Stimulated activated CD8-positive, alpha-beta memory T cell treated with anti-CD3 and anti-CD28 coated beads, Interleukin-12 subunit alpha, Interleukin-12 subunit beta, amount 100 ng/mL, for 4 hours (primary cell): ENCODE measurements around the gene CCL22.
"Not testable (repeated sequence)": the region's sequence is repeated elsewhere in the genome, so short reads cannot be mapped to it uniquely, and the experiment has no call there.

Experiments
- DNase-seq: peaks from one replicate; pipeline ENCODE4 v3.0.0-alpha.2; 2020; ENCODE audit warnings: low read depth

Gene CCL22

DNA sequence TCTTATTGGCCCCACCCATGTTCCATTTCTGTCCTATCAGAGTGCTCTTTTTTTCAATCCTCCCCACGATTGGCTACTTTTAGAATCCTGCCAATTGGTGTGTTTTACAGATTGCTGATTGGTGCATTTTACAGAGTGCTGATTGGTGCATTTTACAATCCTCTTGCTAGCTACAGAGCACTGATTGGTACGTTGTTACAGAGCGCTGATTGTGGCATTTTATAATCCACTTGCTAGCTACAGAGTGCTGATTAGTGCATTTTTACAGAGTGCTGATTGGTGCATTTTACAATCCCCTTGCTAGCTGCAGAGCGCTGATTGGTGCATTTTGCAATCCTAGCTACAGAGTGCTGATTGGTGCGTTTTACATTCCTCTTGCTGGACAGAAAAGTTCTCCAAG lies 36.4 kb downstream of the CCL22 start:
- no peak for DNase-seq

DNA sequence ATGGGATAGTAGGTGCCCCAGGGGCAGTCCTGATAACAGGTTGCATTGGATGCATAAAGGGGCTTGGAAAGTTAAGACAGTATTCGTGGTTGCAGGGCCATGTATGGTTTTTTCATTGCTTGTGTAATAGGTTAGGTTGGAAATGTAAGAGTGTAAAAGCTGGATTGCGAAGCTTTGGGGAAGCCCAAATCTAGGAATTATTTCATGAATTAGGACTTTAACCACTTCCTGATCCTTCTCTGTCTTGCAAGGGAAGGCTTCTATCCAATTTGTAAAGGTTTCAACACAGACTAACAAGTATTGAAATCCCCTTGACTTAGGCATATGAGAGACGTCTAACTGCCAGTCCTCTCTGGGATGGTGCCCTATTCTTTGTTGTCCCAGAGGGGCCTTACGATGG lies 38.2 kb downstream of the CCL22 start:
- no peak for DNase-seq

DNA sequence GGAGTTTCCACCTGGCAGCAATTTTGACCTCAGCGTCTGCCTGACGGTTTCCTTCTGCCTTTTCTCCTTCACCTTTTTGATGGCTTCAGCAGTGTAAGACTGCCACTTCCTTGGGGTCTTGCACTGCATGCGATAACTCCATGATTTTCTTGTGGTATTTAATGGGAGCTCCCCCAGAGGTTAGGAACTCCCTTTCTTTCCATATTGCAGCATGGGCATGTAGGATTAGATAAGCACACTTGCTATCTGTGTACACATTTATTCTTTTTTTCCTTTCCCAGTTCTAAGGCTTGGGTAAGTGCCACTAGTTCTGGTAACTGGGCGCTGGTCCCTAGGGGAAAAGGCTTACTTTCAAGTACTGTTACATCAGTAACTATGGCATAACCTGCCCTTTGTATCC lies 38.9 kb downstream of the CCL22 start:
- DNase-seq, result not testable (repeated sequence)

DNA sequence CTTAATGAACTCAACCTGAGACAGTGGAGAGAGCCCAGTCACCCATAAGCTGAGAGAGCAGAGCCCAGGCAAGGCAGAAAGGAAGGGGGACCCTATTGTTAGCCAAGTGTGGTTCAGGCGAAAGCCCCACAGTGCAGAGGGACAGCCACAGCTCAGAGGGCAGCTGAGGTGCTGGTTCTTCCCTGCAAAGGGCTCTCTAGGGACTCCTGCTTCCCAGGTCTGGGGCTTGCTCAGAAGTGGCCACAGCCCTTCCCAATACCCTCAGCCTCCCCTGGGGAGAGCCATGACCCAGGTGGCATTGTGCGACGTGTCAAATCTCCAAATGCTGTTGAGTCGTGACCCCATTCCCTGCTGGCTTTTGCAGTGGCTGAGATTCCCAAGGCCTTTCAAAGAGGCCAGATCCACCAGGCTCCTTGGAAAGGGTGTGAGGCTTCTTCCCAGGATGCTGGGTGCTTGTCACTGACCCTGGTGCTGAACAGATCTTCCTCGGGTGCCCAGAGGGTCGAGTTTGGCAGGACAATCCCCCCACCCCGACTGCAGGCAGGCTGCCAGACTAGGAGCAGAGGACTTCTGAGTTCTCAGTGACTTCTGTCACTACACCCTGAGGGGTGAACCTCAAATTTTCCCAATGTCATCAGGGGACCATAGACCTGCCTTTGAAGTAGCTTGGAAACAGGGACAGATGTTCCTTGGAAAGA lies 43.5 kb downstream of the CCL22 start:
- no peak for DNase-seq

DNA sequence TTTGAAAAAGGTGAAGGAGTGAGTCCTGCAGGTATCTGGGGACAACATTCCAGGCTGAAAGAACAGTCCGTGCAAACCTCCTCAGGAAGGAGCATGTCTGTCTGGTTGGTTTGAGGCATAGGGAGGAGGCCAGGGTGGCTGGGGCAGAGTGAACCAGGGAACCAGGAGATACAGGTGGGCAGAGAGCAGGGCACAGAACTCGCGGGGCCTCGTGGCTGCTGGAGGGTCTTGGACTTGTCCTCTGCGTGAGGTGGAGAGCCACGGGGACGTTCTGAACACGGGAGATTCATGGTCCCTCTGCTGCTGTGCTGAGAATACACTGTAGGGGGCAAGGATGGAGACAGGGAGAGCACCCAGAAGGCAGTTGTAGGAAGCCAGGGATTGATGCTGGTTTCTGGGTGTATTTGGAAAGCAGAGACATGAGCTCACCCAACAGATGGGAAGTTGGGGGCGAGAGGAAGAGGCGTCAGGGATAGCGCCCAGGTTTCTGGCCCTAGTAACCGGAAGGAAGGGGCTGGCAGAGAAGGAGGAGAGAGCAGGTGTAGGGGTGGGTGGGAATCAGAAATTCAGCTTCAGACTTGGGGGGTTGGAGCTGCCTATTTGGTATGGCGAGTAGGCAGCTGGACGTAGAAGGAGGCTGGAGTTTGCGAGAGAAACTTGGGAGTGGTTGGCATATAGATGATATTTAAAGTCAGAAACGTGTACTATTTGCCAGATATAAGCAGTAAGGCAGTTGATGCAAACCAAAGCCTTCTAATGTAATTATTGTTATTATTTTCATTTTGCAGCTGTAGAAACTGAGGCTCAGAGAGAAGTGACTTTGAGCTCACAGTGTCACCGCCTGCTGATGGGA lies 45.6 kb downstream of the CCL22 start, which contains the start of gene CCL17:
TSS of gene CCL17 (plus strand) at position 803 of the 853 bp plus-strand sequence. CDS start 9,166 bp downstream, outside the sequence.
- no peak for DNase-seq

DNA sequence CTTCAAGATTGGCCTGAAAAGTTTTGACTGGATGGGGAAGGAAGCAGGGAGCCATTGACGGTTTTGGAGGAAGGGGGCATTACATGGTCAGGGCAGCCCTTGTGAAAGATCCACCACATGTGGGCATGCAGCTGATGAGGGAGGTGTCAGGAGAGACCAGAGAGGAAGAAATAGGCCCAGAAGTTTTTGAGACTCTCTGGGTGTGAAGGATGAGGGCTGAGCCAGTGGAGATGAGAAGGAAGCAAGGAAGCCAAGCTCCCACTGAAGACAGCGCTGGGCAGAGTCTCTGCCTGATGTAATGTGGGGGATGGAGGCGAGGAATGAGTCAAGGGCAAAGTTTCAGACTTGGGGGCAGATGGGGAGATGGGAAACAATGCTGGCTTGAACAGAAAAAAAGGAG lies 46.5 kb downstream of the CCL22 start:
- DNase-seq, result no peak

DNA sequence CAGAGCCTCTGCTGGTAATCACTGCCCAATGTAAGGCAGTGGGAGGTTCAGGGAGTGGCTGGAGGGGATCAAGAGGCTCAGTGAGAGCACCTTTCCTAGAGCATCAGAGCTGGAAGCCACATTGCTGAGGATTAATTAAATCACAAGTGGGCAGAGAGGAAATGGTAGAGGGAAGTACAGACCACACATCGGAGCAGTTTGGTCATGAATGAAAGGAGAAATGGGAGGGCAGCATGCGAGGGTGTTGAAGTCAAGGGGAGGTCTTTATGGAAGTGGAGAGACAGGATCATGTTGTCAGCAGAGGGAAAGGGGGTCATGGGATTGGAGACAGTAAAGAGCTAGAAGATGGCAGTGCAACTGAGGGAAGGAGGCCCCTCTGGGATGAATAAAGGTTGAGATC lies 48.3 kb downstream of the CCL22 start:
- DNase-seq, result no peak

DNA sequence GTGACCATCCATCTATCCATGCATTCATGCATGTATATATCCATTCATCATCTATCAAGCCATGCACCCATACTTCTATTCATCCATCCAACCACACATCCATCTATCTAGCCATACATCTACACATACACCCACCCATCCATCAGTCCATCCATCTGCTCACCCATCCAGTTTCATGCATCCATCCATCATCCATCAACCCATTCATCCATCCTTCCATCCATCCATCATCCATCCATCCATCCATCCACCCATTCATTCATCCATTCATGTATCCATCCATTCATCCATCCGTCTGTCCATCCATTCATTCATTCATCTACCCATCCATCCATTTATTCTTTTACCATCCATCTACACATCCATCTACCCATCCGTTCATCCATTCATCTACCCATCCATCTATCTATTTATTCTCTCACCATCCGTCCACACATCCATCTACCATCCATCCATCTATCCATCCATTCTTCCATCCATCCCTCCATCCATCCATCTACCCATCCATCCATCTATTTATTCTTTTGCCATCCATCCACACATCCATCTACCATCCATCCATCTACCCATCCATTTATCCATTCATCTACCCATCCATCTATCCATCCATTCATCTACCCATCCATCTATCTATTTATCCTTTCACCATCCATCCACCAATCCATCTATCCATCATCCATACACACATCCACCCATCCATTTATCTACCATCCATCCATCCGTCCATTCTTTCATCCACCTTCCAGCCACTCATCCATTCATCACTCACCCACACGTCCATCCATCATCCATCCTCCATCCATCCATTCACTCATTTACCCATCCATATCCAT lies 49.2 kb downstream of the CCL22 start:
- DNase-seq, result no peak

DNA sequence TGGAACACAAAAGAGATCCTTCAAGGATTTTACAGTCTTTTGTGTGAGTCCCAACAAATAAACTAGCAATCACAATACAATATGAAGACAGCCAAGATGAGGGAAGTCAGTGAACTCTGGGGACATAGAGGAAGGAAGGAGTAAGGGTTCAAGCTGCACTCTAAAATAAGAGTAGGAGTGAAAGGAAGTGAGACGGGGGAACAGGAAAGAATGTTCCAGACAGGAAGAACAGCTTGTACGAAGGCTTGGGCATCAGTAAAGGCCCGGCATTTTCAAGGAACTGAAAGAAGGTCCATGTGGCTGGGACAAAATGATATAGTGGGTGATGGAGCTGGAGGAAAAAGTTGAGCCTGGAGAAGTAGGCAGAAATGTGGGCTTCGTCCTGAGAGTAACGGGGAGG lies 50.5 kb downstream of the CCL22 start:
- DNase-seq, result no peak

DNA sequence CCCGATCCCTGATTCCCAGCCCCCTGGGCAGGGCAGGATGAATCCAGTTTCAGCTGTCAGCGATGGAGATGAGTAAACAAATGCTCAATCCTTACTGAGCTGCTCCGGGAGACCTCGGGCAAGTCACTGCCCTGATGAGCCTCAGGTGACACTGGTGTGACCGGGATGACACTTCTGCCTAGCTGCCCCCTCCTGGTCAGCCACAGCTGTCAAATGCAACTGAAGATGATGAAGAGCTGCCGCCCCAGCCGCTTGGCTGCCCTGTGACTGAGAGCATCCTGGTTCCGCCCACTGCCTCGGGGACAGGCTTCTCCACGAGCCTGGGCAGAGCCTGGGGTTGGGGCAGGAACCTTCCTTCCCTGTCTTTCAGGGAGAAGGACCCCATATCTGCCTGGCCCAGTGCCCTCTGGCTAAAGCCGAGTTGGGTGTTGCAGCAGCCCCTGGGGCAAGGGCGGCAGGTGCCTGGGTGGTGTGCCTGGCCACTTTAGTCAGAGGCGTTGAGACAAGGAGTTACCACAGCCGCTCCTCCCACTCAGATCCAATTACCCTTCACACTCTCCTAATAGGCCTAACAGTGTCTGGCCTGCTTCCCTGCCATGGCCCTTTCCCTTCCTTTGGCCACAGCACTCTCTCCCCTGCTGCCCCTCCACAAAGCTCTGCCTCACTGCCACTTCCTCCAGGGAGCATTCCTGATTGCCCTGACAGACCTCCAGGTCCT lies 51.4 kb downstream of the CCL22 start:
- DNase-seq, result no peak

DNA sequence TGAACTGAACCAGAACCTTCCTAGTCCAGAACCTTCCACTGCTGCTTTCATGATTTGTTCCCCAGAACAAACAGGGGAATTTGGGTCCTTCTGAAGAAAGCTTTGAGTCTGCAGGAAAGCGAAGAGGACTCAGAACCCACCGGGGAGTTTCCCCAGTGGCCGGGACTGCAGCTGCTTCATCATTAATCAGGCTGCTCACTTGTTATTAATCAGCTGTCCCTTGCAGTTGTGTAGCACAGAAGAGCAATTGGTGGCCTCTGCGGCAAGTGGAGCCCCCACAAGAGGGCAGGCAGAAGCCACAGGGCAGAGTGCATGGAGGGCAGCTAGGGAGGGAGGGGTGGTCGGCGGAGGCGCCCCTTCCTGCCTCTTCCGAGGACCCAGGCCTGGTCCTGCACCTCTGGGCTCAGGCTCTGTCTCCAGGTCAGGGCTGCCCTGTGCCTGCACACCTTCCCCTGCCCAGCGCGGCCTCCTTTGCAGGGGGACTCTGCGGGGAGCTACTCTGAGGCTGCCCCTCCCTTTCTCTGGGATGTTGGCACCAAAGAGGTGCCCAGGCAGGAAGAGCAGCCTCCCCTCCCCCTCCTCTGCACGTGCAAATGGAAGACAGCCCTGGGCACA lies 52.9 kb downstream of the CCL22 start:
- no peak for DNase-seq

DNA sequence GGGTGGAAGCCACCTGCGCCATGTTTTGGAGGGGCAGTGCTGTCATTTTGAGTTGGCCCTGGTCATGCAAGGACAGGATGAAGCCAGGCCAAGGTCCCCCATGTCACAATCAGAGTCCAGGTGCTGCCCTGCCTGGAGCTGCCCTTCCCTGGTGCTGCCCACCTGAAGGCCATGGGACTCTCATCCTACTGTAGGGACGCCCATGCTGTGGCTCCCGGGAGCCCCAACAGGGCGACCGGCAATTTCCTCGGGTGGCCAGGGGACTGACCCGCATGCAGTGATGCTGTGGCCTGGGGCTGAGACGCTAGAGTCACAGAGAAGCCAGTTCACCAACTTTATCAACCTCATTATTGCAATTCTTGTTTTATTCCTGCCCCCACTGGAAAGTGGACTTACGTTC lies 54.0 kb downstream of the CCL22 start:
- no peak for DNase-seq

DNA sequence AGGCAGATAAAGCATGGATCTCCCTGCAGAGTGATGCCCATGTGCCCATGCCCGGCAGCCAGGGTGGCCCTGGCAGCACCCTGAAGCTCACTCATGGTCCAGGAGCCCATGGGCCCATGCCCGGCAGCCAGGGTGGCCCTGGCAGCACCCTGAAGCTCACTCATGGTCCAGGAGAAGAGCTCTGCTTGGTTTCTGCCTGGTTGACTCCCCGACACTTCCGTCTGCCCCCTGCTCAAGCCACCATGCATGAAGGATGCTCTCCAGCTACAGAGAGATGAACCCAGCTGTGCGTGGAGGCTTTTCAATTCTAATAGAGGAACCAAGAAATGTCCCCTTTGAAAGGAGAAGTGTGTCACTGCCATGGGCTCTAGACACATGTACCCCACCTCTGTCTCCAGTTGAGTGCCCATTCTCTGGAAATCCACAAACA lies 54.7 kb downstream of the CCL22 start:
- DNase-seq, result no peak

DNA sequence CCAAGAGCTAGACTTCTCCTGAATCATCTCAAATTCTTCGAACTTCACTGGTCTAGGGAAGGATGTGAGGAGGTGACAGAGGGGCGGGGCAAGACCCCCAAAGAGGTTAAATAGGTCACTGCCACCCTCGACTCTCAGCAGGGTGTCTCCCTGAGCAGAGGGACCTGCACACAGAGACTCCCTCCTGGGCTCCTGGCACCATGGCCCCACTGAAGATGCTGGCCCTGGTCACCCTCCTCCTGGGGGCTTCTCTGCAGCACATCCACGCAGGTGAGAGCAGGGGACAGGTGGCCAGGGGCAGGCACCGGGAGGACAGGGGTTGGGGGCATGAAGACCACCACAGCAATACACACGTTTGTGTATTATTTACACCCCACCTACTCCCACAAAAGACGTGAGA lies 55.1 kb downstream of the CCL22 start:
- DNase-seq, result no peak
